Hematopoietic multipotent progenitor cell treated with erythropoietin and hydrocortisone succinate and interleukin-3 and kit ligand, for 17 days (in vitro differentiated cells): ENCODE data around the gene CSRP2.

Experiments used
- DNase-seq: peaks from one replicate; pipeline ENCODE4 v3.0.0-alpha.2; 2015; ENCODE audit warnings: low spot score

CSRP2 gene

GRCh38 chr12:76878899-76879709 is at the start of gene CSRP2:
Gene CSRP2 (minus strand): TSS chr12:76879019. CDS start chr12:76866260, 12,759 bp downstream.
- DNase-seq, result peak; percentile 55

- peak; percentile 38 for DNase-seq
These were observed 48.5 kb upstream of the CSRP2 start for GRCh38 chr12:76927170-76927784.

- DNase-seq, result no peak
These were observed 46.3 kb upstream of the CSRP2 start for GRCh38 chr12:76925135-76925534.

- DNase-seq, result no peak
These were observed 44.0 kb upstream of the CSRP2 start for GRCh38 chr12:76922866-76923265.

- DNase-seq, result no peak
These were observed 43.3 kb upstream of the CSRP2 start for GRCh38 chr12:76921891-76922664.

- DNase-seq, result no peak
These were observed 42.3 kb upstream of the CSRP2 start for GRCh38 chr12:76921100-76921471.

GRCh38 chr12:76920172-76921099 is 41.6 kb upstream of the CSRP2 start:
- no peak for DNase-seq

GRCh38 chr12:76919383-76920171 is 40.8 kb upstream of the CSRP2 start:
- no peak for DNase-seq

- no peak for DNase-seq
These were observed 37.3 kb upstream of the CSRP2 start for GRCh38 chr12:76916170-76916540.

- DNase-seq, result no peak
These were observed 36.7 kb upstream of the CSRP2 start for GRCh38 chr12:76915361-76916169.

GRCh38 chr12:76914102-76914859 is 35.5 kb upstream of the CSRP2 start:
- no peak for DNase-seq

- DNase-seq, result no peak
These were observed 30.5 kb upstream of the CSRP2 start for GRCh38 chr12:76909290-76909689.

GRCh38 chr12:76908303-76909017 is 29.6 kb upstream of the CSRP2 start:
- DNase-seq, result no peak

GRCh38 chr12:76901628-76902380 is 23.0 kb upstream of the CSRP2 start:
- no peak for DNase-seq

GRCh38 chr12:76899522-76899921 is 20.7 kb upstream of the CSRP2 start:
- DNase-seq, result no peak

GRCh38 chr12:76898442-76898841 is 19.6 kb upstream of the CSRP2 start:
- no peak for DNase-seq

GRCh38 chr12:76896274-76896673 is 17.5 kb upstream of the CSRP2 start:
- DNase-seq, result no peak

- no peak for DNase-seq
These were observed 17.0 kb upstream of the CSRP2 start for GRCh38 chr12:76895796-76896195.
